NCI-H1417 (cell line): ENCODE data around the gene MAP2.

Source experiments
- DNase-seq, 3 experiments: peaks; one replicate each; lab custom pipeline; 2025; lab: John Stamatoyannopoulos, UW

Gene MAP2

GRCh38 chr2:209424199-209424701 is 403 bp downstream of the MAP2 start:
- DNase-seq: peak; percentile 47 to 90 (median 85)

DNA sequence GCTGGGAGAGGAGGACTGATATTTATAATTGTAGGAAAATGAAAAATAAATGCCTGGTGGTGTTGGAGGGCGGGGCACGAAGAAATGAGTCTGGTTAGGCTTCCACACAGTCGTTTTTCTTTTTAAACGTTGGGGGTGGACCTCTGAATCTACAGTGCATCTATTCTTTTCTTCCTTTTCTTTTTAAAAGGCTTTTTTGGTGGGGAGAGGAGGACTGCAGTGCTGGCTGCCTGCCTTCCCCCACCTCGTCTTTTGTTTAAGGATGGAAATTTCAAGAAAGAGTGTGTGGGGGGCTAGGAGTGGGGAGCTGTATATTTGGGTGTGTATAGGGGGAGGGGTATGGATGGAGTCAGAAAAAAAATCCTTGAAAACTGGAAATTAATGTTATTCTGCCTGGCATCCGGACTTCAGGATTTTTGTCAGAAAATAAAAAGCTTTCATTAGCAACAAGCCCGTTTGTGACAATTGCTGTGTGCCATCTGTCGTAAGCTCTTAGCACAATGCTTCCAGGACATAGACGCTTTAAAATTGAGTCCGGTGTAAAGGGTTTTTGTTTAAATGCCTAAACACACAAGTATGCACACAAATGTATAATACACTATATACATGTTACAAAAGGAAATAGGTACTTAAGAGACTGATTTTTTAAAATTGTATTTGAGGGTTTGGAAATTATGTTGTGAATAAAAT is 1.1 kb downstream of the MAP2 start:
- peak; percentile 2 to 76 (median 65) for DNase-seq

GRCh38 chr2:209425471-209426071 is 1.7 kb downstream of the MAP2 start:
- peak; percentile 39 to 81 (median 46) for DNase-seq

GRCh38 chr2:209426432-209426831 is 2.6 kb downstream of the MAP2 start:
- DNase-seq: peak; percentile 64 to 92 (median 78)

DNA sequence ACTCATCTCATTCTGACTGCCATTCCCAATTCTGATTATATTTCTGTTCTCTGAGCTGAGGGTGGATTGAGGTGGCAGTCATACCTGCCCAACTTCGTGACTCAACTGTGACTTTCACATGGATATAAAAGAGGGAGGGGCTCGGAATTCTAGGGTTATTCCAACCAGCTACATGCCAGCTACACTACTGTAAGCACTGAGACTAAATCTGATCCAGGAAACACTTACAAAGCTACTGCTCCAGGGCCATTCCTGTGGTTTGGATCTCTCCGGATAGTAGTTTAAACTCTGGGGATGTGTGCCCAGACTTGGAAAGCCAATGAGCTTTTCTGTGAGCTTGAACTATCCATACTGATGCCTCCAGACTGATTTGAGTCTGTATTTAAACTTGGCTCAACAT is 7.9 kb downstream of the MAP2 start:
- DNase-seq: no peak

- DNase-seq: no peak
Observed at GRCh38 chr2:209441541-209441940, 17.7 kb downstream of the MAP2 start.

DNA sequence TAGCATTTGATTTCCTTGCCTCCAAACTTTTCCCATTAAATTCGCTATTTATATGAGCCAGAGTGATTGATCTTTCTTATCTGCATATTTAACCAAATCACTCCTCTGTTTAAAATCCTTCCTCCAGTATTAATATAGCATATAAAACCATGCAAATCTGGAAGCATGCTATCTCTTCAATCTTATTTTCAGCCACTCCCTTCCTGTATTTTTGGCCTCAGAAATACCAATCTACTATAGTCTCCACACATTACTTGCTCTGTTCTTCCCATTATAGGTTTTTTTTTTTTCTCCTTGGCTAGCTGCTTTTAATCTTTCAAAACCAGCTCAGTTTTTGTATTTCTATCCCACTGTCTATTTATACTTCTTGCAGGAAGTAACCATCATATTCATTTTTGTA is 19.1 kb downstream of the MAP2 start:
- no peak for DNase-seq

GRCh38 chr2:209445485-209445884 is 21.6 kb downstream of the MAP2 start:
- no peak for DNase-seq

DNA sequence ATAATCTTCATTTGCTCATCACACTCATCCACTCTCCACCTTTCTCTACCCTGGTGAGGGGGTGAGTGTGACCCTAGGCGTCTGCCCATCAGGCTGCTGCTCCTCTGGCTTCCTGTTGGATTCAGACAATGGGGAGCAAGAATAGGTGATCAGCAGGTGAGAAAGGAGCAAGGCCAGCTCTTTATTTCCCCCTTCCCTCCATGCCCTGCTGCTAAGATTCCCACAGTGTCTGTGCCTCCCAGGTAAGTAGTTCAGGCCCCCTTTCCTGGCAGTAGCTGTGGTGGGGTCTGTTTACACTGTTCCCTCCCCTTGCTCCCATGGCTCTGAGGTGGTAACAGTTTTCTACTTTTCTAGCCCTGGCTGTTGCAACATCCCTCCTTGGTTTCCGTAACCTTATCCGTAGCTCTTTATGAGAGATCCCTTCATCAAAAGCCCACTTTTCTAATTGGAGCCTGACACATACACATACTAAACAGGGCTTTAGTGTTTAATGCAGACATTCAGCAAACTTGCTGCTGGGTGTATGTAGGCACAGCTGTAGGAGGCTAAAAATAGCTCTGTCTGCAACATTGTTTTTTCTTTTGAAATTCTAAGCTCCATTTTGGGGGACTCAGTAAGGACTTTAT is 27.5 kb downstream of the MAP2 start:
- DNase-seq: peak in 2 of 3 experiments; percentile 8 to 31

- DNase-seq: no peak
Observed at GRCh38 chr2:209456489-209456888, 32.6 kb downstream of the MAP2 start.

- DNase-seq: peak in 1 of 3 experiments; percentile 24
Observed at GRCh38 chr2:209458008-209458979, 34.4 kb downstream of the MAP2 start.

- DNase-seq: no peak
Observed at GRCh38 chr2:209459359-209459758, 35.5 kb downstream of the MAP2 start.

DNA sequence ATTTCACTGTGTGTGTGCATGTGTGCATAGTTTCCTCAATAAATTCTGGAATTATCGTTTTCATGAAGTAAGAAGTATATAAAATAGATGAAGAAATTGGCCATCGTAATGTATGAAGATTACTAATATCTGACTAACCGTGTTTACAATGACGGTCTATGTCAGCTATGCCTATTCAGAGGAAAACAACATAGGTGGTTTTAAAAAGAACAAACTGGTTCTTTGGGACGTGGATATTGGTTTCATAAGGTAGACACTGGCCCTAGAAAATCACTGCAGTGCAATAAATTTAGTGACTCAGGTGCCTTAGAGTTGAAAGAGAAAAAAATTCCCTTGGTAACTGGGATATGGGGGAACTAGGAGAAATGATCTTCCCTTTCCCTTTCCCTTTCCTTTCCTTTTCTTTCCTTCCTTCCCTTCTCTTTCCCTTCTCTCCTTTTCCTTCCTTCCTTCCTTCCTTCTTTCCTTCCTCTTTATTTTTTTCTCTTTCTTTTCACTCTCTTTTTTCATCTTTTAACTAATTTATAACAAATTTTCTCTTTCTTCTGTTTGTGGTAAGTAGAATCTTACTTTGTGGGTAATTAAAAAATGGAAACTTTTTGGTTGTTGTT is 36.4 kb downstream of the MAP2 start:
- DNase-seq: no peak

DNA sequence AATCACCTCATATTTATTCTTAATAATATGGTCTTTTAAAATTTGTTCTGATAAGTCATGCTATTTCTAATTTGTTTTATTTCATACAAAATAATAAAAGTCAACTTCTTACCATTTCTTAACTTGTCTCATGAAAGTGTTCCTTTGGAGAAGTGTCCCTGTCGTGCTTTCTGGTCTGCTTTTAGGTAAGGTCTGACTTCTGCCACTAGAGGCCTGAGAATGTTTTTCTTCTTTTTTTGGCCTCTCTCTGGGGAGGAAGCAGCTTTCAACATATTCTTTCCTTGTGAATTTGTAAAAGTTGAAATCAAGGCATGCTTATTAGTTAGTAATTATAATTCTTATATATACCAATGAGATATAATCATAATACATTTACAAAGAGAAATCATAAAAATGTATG is 39.4 kb downstream of the MAP2 start:
- no peak for DNase-seq

DNA sequence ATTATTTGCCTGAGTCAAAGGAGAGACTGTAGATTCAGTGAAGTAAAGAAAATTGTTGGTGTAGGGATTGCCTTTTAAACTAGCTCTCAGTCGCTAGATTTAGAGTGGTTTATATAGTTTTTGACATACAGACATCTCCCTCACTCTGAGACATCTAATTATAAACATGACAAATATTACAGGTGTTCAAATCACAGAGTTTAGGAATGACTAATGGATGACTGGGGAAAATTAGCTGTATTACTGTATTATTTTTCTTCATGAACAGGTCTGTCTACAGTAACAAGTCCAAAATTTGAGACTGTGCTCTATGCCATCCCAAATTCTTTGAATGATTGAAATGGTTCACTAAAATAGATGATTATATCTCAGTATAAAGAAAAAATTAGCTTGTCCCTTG is 40.0 kb downstream of the MAP2 start:
- DNase-seq: no peak

- no peak for DNase-seq
Observed at GRCh38 chr2:209468846-209469245, 45.0 kb downstream of the MAP2 start.

DNA sequence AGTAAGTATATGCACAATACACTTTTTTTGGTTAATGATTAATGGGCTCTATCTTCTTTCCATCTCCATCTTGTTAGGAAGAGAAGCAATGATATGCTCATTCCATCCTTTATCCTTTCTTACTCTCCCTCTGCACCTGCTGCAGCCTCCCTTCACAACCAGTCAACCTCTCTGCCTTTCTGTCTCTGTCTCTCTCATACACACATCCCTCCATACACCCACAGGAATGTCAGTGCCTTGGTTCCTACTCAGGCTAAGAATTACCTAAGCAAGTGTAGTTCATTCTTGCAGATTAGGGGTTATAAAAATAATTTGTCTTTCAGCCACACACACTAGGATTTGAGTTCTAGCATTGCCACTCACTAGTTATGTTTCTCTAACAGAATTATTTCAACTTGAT is 45.6 kb downstream of the MAP2 start:
- DNase-seq: no peak

DNA sequence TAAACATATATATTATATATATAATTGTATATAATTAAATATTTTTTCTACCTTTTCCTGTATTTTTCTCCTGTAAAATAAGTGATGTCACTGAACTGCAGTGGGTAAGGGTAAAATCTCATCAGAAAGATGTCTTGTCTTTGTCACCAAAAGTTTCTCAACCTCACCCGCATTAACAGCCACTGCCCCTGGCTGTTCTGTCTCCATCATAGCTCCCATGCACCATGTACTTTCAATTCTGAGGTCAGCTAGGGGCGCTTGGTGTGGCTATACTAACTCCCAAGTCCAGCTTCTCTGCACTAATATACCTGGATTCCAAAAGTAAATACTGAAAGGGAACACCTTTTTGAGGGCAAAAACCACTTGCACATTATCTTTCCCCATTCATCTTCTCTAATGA is 46.6 kb downstream of the MAP2 start:
- DNase-seq: no peak

DNA sequence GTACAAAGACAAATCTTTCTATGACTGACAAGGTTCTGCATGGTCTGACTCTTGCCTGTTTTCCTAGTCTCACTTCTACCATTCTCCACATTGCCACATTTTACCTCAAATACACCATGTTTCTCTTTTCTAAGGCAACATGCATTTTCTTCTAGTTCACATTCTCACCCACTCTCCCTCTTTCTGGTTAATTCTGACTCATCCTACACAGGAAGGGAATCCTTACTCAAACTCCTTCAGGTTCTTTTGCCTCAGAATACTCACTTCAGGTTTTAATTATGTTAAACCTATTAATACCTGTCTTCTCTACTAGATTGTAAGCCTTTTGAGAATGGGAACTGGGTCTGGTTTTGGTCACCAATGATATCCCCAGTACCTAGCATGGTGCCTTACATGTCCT is 47.2 kb downstream of the MAP2 start:
- DNase-seq: no peak

GRCh38 chr2:209472112-209472832 is 48.4 kb downstream of the MAP2 start:
- peak; percentile 15 to 90 (median 82) for DNase-seq

GRCh38 chr2:209472871-209473270 is 49.0 kb downstream of the MAP2 start:
- DNase-seq: no peak
